Measurements from ENCODE around the gene ATG9A. TPM values are rescaled to one million over a fixed set of nuclear protein-coding genes. Genes with fewer than 3 reads are reported as not detected.

Gene ATG9A
- total and polyA plus RNA-seq, 9 of the 15 experiments (the other 6 are each of a cell fraction or from before 2014, with no cell fraction given), result 0.25 to 65.6 (median 23.4) TPM

- TF ChIP-seq KHSRP (IDR thresholded peaks at IDR 0.05) (no peak), SOX6 (IDR thresholded peaks at IDR 0.05) (no peak), BHLHE40 (IDR thresholded peaks at IDR 0.05; ENCODE audit: low read length) (peak; percentile 95), PTTG1 (tag; IDR thresholded peaks at IDR 0.05; ENCODE audit: low read depth) (no peak), ARID4B (CRISPR knock-in tag; IDR thresholded peaks at IDR 0.05) (peak; percentile 65; the same call in 1 of the 2 replicates), ZNF551 (CRISPR knock-in tag; IDR thresholded peaks at IDR 0.05) (no peak), REST (IDR thresholded peaks at IDR 0.05; ENCODE audit: borderline replicate concordance) (peak; percentile 93), REST (CRISPR knock-in tag; IDR thresholded peaks at IDR 0.05; ENCODE audit: low read depth) (peak; percentile 53; the same call in 1 of the 2 replicates), ID3 (CRISPR knock-in tag; IDR thresholded peaks at IDR 0.05) (no peak), ID3 (tag; IDR thresholded peaks at IDR 0.05) (no peak), PPARD (CRISPR knock-in tag; IDR thresholded peaks at IDR 0.05) (no peak), TAF1 (IDR thresholded peaks at IDR 0.05; ENCODE audit: control insufficient read depth, extremely low read depth, insufficient read depth, low read length, severe bottlenecking) (peak; percentile 44), CSDE1 (IDR thresholded peaks at IDR 0.05) (no peak)
Observed at GRCh38 chr2:219177552-219178376, 51.7 kb downstream of the ATG9A start, which contains the start of gene RETREG2 (continued).
